ENCODE data around the gene HDAC9.

Gene HDAC9

DNA sequence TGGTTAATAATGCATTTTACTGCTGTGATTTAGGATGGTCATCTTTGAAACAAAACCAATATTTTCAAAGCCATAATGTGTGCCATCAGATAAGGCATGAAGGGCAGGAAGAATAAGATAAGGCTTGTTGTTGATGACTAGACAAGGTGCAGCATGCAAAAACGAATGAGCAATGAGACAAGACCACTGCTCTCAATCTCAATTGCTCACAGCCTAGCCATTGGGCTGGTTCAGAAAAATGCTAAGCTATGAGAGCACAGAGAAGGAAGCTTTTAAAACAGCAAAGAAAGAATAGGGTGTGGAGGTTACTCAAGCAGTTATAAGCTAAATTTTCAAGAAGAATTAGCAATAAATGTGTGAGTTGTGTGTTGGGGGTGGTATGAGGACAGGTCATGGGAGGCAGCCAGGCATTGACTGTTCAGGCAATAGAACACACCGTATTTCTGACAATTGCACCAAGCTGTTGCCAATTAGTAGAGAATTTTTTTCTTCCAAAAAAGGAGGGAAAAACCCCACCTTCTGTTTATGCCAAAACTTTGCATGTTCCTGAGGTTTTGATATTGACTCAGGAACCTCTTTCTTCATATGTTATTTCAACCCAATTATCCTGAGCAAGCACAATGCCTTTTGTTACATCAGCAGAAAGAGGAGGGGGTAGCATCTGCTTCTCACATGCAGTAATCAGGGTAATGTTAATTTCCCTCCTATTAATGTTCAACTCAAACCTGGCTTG lies 276.5 kb downstream of the HDAC9 start:
- H3K9ac ChIP-seq (ENCODE audit: low read depth, low read length) = no peak overlapping the region
- H3K4me1 ChIP-seq (ENCODE audit: insufficient read depth, low read length) = 0 out of 2 replicates have a peak, but pooled peaks cover 9% of the 10 kb centered on the region
- no peak overlapping the region for H3K27ac ChIP-seq (ENCODE audit: low read depth, low read length)
- H3K9me3 ChIP-seq (ENCODE audit: insufficient read depth, low read depth, low read length) = no peaks in the 10 kb centered on the region
- no peaks in the 10 kb centered on the region for H3K27me3 ChIP-seq (ENCODE audit: insufficient read depth, low read length)
- no peak overlapping the region for H3K4me3 ChIP-seq (ENCODE audit: low read length)
- 91% methylated on average over 2 of the region's 2 CpGs for WGBS
- no peaks in the 10 kb centered on the region for H3K36me3 ChIP-seq (ENCODE audit: insufficient read depth, low read length)

DNA sequence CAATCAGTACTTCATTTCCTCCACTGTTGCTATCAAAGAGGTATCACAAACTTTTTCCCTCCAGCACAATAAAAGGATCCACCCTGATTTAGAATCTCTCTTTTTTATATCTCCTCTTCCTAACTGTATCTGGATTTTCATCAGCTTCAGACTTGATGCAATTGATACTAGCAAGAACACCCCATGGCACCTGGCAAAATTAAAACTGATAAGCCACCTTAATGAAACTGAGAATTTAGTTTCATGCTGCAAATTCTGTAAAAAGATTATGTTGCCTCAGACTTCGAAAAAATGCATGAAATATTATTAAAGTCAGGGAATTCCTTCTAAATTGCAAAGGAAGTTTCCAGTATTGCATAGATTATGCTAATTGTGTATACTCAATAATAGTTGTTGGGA lies 277.0 kb downstream of the HDAC9 start:
- Histone ChIP-seq H3K9ac (ENCODE audit: low read depth, low read length) (no peak overlapping the region), H3K27me3 (ENCODE audit: insufficient read depth, low read length) (no peaks in the 10 kb centered on the region), H3K27ac (ENCODE audit: low read depth, low read length) (no peak overlapping the region), H3K4me3 (ENCODE audit: low read length) (no peak overlapping the region), H3K36me3 (ENCODE audit: insufficient read depth, low read length) (no peaks in the 10 kb centered on the region), H3K9me3 (ENCODE audit: insufficient read depth, low read depth, low read length) (no peaks in the 10 kb centered on the region), H3K4me1 (ENCODE audit: insufficient read depth, low read length) (0 out of 2 replicates have a peak, but pooled peaks cover 9% of the 10 kb centered on the region)
- 93% methylated on average over 1 of the region's 1 CpG for WGBS

DNA sequence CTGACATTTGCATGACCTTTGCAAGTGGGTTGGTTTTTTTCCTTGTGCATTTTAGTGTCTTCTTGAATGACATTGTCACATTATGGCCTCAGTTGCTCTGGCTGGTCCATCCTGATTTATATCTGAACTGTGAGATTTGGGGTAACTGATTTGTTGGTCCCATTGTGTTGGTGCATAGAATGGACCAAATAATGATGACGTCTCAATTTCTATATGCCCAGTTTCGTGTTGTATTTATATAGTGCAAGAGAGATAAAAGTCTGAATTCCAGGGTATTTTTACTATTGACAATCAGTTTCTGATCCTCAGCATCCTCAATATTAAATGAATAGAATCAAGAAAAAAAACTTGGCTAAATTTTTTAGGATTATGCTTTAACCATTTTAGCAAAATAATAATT lies 281.8 kb downstream of the HDAC9 start:
- Histone ChIP-seq H3K9ac (ENCODE audit: low read depth, low read length) (no peak overlapping the region), H3K36me3 (ENCODE audit: insufficient read depth, low read length) (no peaks in the 10 kb centered on the region), H3K4me3 (ENCODE audit: low read length) (no peak overlapping the region), H3K9me3 (ENCODE audit: insufficient read depth, low read depth, low read length) (no peaks in the 10 kb centered on the region), H3K27ac (ENCODE audit: low read depth, low read length) (no peak overlapping the region), H3K4me1 (ENCODE audit: insufficient read depth, low read length) (no peaks in the 10 kb centered on the region; the same call in 1 of the 2 replicates), H3K27me3 (ENCODE audit: insufficient read depth, low read length) (no peaks in the 10 kb centered on the region)
- WGBS = 89% methylated on average over 2 of the region's 2 CpGs

DNA sequence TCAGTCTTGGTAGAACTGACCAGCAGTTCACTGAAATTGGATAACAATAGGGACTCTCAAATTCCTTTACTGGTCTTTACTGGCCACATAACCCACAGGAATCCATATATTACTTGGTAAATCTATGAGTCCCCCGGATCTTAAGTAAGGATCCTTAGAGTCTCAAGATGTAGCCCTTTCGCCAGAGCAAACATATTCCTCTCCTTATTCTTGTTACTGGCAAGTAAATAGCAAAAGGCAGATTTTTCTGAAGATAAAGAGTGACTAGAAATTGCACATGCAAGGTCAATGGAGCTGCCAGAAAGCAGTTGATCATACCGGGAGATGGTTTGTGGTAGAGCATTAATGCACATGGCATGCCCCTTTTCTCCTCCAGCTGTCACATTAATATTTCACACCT lies 283.0 kb downstream of the HDAC9 start:
- Histone ChIP-seq H3K4me1 (ENCODE audit: insufficient read depth, low read length) (no peaks in the 10 kb centered on the region; the same call in 1 of the 2 replicates), H3K36me3 (ENCODE audit: insufficient read depth, low read length) (no peaks in the 10 kb centered on the region), H3K9me3 (ENCODE audit: insufficient read depth, low read depth, low read length) (no peaks in the 10 kb centered on the region), H3K9ac (ENCODE audit: low read depth, low read length) (no peak overlapping the region), H3K27me3 (ENCODE audit: insufficient read depth, low read length) (no peaks in the 10 kb centered on the region), H3K4me3 (ENCODE audit: low read length) (no peak overlapping the region), H3K27ac (ENCODE audit: low read depth, low read length) (no peak overlapping the region)
- WGBS = 93% methylated on average over 2 of the region's 3 CpGs

DNA sequence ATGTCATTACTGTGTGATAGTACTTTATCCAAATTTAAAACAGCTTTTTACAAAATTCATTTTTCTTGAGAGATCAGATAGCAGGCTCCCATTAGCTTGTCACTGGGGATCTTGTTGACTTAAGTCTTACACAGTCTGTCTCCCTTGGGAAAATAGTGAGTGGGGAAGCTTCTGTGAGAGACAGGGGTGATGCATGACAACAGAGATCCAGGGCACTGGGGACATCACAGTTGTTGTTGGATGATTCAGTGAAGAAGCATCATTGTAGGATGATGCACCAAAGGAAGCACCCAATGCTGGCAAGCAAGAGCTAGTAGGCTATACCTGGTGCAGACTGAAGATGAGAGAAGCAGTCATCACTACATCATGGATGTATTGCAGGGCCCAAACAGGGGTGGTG lies 284.7 kb downstream of the HDAC9 start:
- Histone ChIP-seq H3K9me3 (ENCODE audit: insufficient read depth, low read depth, low read length) (no peaks in the 10 kb centered on the region), H3K27me3 (ENCODE audit: insufficient read depth, low read length) (no peaks in the 10 kb centered on the region), H3K36me3 (ENCODE audit: insufficient read depth, low read length) (no peaks in the 10 kb centered on the region)

DNA sequence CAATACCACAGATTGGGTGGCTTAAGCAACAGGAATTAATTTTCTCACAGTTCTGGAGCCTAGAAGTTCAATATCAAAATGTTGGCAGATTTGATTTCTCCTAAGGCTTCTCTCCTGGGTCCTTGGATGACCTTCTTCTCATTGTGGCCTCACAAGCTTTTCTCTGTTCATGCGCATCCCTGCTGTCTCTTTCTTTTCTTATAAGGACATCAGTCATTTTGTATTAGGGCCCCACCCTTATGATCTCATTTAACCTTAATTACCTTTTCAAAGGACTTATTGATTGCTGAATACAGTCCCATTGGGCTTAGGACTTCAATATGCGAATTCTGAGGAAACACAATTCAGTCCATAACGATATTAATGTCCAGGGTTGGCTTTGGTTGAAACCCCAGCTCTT lies 285.4 kb downstream of the HDAC9 start:
- Histone ChIP-seq H3K4me3 (ENCODE audit: low read length) (no peak overlapping the region), H3K4me1 (ENCODE audit: insufficient read depth, low read length) (no peaks in the 10 kb centered on the region; the same call in 1 of the 2 replicates), H3K9ac (ENCODE audit: low read depth, low read length) (no peak overlapping the region), H3K27me3 (ENCODE audit: insufficient read depth, low read length) (no peaks in the 10 kb centered on the region), H3K9me3 (ENCODE audit: insufficient read depth, low read depth, low read length) (no peaks in the 10 kb centered on the region), H3K27ac (ENCODE audit: low read depth, low read length) (no peak overlapping the region), H3K36me3 (ENCODE audit: insufficient read depth, low read length) (no peaks in the 10 kb centered on the region)
- WGBS = 95% methylated on average over 3 of the region's 3 CpGs

More for the DNA sequence above, 284.7 kb downstream of the HDAC9 start:
- H3K9ac ChIP-seq (ENCODE audit: low read depth, low read length) = no peak overlapping the region
- H3K4me3 ChIP-seq (ENCODE audit: low read length) = no peak overlapping the region
- H3K4me1 ChIP-seq (ENCODE audit: insufficient read depth, low read length) = no peaks in the 10 kb centered on the region; the same call in 1 of the 2 replicates
- no peak overlapping the region for H3K27ac ChIP-seq (ENCODE audit: low read depth, low read length)

DNA sequence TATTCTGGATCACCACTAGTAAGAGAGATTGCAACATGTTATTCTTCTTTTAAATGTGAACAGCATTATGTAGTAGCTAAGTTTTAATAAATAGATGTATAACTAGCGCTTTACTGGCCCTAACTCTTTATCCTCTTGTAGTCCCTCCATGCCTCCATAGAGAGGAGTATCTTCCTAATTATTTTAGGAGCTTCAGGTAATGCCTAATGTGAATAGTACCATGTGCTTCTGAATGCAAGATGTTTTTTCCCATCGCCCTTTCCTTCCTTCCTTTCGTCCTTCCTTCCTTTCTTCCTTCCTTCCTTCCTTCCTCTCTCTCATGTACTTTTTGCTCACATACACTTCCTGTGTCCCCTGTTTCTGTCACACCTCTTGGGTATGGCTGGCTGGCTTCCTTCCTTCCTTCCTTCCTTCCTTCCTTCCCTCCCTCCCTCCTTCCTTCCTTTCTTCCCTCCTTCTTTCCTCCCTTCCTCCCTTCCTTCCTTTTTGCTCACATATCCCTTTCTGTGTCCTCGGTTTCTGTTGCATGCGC lies 290.7 kb downstream of the HDAC9 start:
- no peak overlapping the region for H3K27ac ChIP-seq (ENCODE audit: low read depth, low read length)
- H3K9me3 ChIP-seq (ENCODE audit: insufficient read depth, low read depth, low read length) = no peaks in the 10 kb centered on the region
- H3K9ac ChIP-seq (ENCODE audit: low read depth, low read length) = no peak overlapping the region
- no peaks in the 10 kb centered on the region for H3K27me3 ChIP-seq (ENCODE audit: insufficient read depth, low read length)
- no peaks in the 10 kb centered on the region for H3K4me1 ChIP-seq (ENCODE audit: insufficient read depth, low read length)
- H3K4me3 ChIP-seq (ENCODE audit: low read length) = no peak overlapping the region
- H3K36me3 ChIP-seq (ENCODE audit: insufficient read depth, low read length) = no peaks in the 10 kb centered on the region
- 93% methylated on average over 3 of the region's 5 CpGs for WGBS

DNA sequence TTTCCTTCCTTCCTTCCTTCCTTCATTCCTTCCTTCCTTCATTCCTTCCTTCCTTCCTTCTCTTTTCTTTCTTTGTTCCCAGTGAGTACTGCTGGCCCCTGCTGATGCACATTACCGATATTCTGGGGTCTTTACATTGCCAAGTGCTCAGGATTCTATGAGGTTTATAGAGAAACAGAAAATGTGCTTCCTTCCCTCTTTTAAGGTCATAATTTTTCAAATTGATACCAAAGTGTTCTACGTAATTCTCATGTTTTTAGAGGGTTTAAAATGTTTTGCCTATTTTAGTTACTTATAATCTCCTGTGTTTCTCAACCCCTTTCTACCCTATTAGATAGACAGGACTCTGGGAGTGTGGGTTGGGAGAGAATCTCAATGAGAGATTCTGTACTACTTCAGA lies 291.2 kb downstream of the HDAC9 start:
- 100% methylated on average over 1 of the region's 2 CpGs for WGBS
- Histone ChIP-seq H3K9me3 (ENCODE audit: insufficient read depth, low read depth, low read length) (no peaks in the 10 kb centered on the region), H3K4me1 (ENCODE audit: insufficient read depth, low read length) (no peaks in the 10 kb centered on the region), H3K27ac (ENCODE audit: low read depth, low read length) (no peak overlapping the region), H3K9ac (ENCODE audit: low read depth, low read length) (no peak overlapping the region), H3K4me3 (ENCODE audit: low read length) (no peak overlapping the region), H3K36me3 (ENCODE audit: insufficient read depth, low read length) (no peaks in the 10 kb centered on the region), H3K27me3 (ENCODE audit: insufficient read depth, low read length) (no peaks in the 10 kb centered on the region)

DNA sequence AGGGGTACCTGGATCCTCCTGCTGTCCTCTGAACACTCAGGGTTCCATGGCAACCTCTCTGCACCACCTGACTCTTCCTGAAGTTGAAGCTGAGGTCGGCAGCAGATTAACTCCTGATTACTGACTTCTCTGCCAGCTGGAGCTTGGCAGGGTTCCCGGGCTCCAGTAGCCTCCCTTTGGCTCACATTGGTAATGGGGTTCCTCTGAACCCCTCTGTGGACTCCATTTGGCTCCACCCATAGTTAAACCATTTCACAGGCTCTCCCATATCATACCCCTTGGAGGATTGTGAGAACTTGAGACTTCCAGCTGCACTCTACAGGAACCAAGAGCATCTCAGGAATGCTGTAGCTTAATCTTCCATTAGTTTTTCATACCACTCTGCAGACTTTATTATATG lies 292.5 kb downstream of the HDAC9 start:
- 92% methylated on average over 2 of the region's 2 CpGs for WGBS
- H3K36me3 ChIP-seq (ENCODE audit: insufficient read depth, low read length) = no peaks in the 10 kb centered on the region
- H3K27ac ChIP-seq (ENCODE audit: low read depth, low read length) = no peak overlapping the region
- H3K4me1 ChIP-seq (ENCODE audit: insufficient read depth, low read length) = no peaks in the 10 kb centered on the region
- H3K9ac ChIP-seq (ENCODE audit: low read depth, low read length) = no peak overlapping the region
- H3K4me3 ChIP-seq (ENCODE audit: low read length) = no peak overlapping the region
- H3K9me3 ChIP-seq (ENCODE audit: insufficient read depth, low read depth, low read length) = no peaks in the 10 kb centered on the region
- H3K27me3 ChIP-seq (ENCODE audit: insufficient read depth, low read length) = no peaks in the 10 kb centered on the region

DNA sequence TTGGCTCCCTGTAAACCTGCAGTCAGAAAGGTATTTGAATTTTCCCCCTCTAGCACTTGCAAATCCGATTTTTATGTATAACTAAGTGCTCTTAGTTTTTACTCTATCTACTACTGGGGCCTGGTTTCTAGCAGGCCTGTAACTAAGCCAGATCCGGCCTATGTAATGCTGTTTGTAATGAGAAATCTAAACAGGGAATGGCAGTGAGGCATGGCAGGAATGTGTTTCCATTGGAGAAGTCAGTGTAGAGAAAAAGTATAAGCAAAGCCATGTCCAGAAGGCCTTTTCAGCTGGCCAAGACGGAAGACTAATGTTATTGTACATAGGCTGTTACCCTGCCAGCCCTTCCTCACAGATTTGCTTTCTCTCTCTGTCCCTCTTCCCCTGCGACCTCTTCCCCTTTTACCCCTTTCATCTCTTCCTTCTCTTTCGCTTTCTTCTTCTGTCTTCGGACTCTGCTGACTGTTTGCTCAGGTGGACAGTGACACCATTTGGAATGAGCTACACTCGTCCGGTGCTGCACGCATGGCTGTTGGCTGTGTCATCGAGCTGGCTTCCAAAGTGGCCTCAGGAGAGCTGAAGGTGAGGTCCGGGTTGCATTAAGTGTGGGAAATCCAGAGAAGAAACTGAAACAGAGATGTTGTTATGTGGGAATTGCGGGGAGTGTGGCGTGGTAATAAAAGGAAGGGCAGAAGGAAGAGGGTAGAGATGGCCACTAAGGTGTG lies 297.5 kb downstream of the HDAC9 start:
- H3K4me1 ChIP-seq (ENCODE audit: insufficient read depth, low read length) = 0 out of 2 replicates have a peak, but pooled peaks cover 10% of the 10 kb centered on the region
- no peak overlapping the region for H3K9ac ChIP-seq (ENCODE audit: low read depth, low read length)
- H3K4me3 ChIP-seq (ENCODE audit: low read length) = no peak overlapping the region
- H3K9me3 ChIP-seq (ENCODE audit: insufficient read depth, low read depth, low read length) = no peaks in the 10 kb centered on the region
- 91% methylated on average over 13 of the region's 13 CpGs for WGBS
- H3K27ac ChIP-seq (ENCODE audit: low read depth, low read length) = no peak overlapping the region
- no peaks in the 10 kb centered on the region for H3K27me3 ChIP-seq (ENCODE audit: insufficient read depth, low read length)
- H3K36me3 ChIP-seq (ENCODE audit: insufficient read depth, low read length) = no peaks in the 10 kb centered on the region

DNA sequence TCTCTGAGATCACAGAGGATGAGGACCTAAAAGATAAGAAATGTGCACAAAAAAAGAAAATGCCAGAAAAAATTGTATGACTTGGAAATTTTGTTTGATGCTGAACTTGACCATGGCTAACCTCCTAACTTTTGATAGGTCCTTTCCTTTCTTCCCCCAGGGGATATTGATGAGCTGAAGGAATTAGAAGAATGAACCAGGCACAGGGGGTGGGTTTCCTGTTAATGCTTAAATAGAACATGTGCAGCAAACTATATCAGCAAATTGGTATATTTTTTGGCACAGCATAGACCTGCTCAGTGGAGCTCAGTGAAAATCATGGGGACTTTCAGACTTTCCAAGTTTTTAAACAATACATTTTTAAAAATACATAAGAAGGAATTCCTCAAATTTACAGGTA lies 300.7 kb downstream of the HDAC9 start:
- H3K27me3 ChIP-seq (ENCODE audit: insufficient read depth, low read length) = no peaks in the 10 kb centered on the region
- H3K9me3 ChIP-seq (ENCODE audit: insufficient read depth, low read depth, low read length) = no peaks in the 10 kb centered on the region
- no peak overlapping the region for H3K27ac ChIP-seq (ENCODE audit: low read depth, low read length)
- H3K4me1 ChIP-seq (ENCODE audit: insufficient read depth, low read length) = 0 out of 2 replicates have a peak, but pooled peaks cover 10% of the 10 kb centered on the region
- no peaks in the 10 kb centered on the region for H3K36me3 ChIP-seq (ENCODE audit: insufficient read depth, low read length)
- no peak overlapping the region for H3K9ac ChIP-seq (ENCODE audit: low read depth, low read length)
- H3K4me3 ChIP-seq (ENCODE audit: low read length) = no peak overlapping the region

Data from HUES64 (cell line).